HEK293 (cell line): ENCODE measurements around the gene CNTLN.

Source experiments
- CTCF ChIA-PET: fragments of 350-600 bp; formaldehyde crosslinking; extraction: SDS; loops from one replicate; lab custom pipeline; 2021; ENCODE audit warnings: antibody characterized with exemption; lab: Yijun Ruan, JAX
- POLR2A ChIA-PET: fragments of 300-600 bp; formaldehyde crosslinking; extraction: SDS; loops from one replicate; lab custom pipeline; 2020; ENCODE audit warnings: antibody characterized with exemption, inconsistent platforms; lab: Yijun Ruan, JAX
- H3K27ac ChIP-seq: fragments of 200-500 bp; sonication (Bioruptor generic); 2 replicates; pipeline ENCODE4 v1.5.1; 2014; ENCODE audit warnings: low read depth, low read length, control low read depth, inconsistent platforms; ENCODE audit errors: extremely low read depth
- H3K36me3 ChIP-seq, 2 experiments: fragments of 200-500 bp in 1 of 2; sonication (Bioruptor generic) in 1 of 2; 1 replicate in 1 of 2; 2 replicates in 1 of 2; pipeline ENCODE4 v1.5.1; 2014 to 2017; ENCODE audit warnings: inconsistent platforms in 2 of 2, low read length in 2 of 2; ENCODE audit not compliant: control insufficient read depth in 2 of 2, insufficient read depth in 1 of 2
- H3K4me1 ChIP-seq: fragments of 200-500 bp; sonication (Bioruptor generic); 2 replicates; pipeline ENCODE4 v1.5.1; 2014; ENCODE audit warnings: mild to moderate bottlenecking, low read length, inconsistent platforms; ENCODE audit not compliant: control insufficient read depth, insufficient read depth
- H3K4me3 ChIP-seq: 2 replicates; pipeline ENCODE4 v1.5.1; 2011; ENCODE audit warnings: low read depth, mild to moderate bottlenecking, control low read depth, low read length, moderate library complexity
- H3K9me3 ChIP-seq: fragments of 200-500 bp; sonication (Bioruptor generic); 2 replicates; pipeline ENCODE4 v1.5.1; 2014; ENCODE audit warnings: low read depth, low read length, inconsistent platforms; ENCODE audit not compliant: control insufficient read depth, insufficient read depth
- CTCF ChIP-seq: fragments of 450-650 bp; formaldehyde crosslinking; IDR thresholded peaks from 2 replicates; pipeline ENCODE4 v1.5.1; 2016; ENCODE audit warnings: missing biosample characterization, missing genetic modification characterization
- GLIS2 ChIP-seq: fragments of 450-650 bp; formaldehyde crosslinking; IDR thresholded peaks from 2 replicates; pipeline ENCODE4 v1.5.1; 2016; ENCODE audit warnings: missing biosample characterization, missing genetic modification characterization
- PRDM1 ChIP-seq: fragments of 450-650 bp; formaldehyde crosslinking; IDR thresholded peaks from 2 replicates; pipeline ENCODE4; 2016; ENCODE audit warnings: missing biosample characterization, missing genetic modification characterization
- SCRT1 ChIP-seq: fragments of 450-650 bp; formaldehyde crosslinking; IDR thresholded peaks from 2 replicates; pipeline ENCODE4 v1.5.1; 2016; ENCODE audit warnings: missing biosample characterization, missing genetic modification characterization, borderline replicate concordance
- SP3 ChIP-seq: fragments of 450-650 bp; formaldehyde crosslinking; IDR thresholded peaks from 2 replicates; pipeline ENCODE4 v1.5.1; 2016; ENCODE audit warnings: missing biosample characterization, missing genetic modification characterization
- ZBTB1 ChIP-seq: fragments of 450-650 bp; formaldehyde crosslinking; IDR thresholded peaks from 2 replicates; pipeline ENCODE4 v1.5.1; 2016; ENCODE audit warnings: missing biosample characterization, missing genetic modification characterization
- ZBTB48 ChIP-seq: fragments of 450-650 bp; formaldehyde crosslinking; IDR thresholded peaks from 2 replicates; pipeline ENCODE4 v1.5.1; 2016; ENCODE audit warnings: missing biosample characterization, missing genetic modification characterization
- ZBTB8A ChIP-seq: fragments of 450-650 bp; formaldehyde crosslinking; IDR thresholded peaks from 2 replicates; pipeline ENCODE4 v1.5.1; 2016; ENCODE audit warnings: missing biosample characterization, missing genetic modification characterization
- ZFP3 ChIP-seq: fragments of 450-650 bp; formaldehyde crosslinking; IDR thresholded peaks from 2 replicates; pipeline ENCODE4 v1.5.1; 2016; ENCODE audit warnings: low read depth, missing biosample characterization, missing genetic modification characterization
- ZFP41 ChIP-seq: fragments of 450-650 bp; formaldehyde crosslinking; IDR thresholded peaks from 2 replicates; pipeline ENCODE4 v1.5.1; 2016; ENCODE audit warnings: missing biosample characterization, missing genetic modification characterization, borderline replicate concordance
- ZNF10 ChIP-seq: fragments of 450-650 bp; formaldehyde crosslinking; IDR thresholded peaks from 2 replicates; pipeline ENCODE4 v1.5.1; 2017; ENCODE audit warnings: missing biosample characterization, missing genetic modification characterization
- ZNF223 ChIP-seq: fragments of 450-650 bp; formaldehyde crosslinking; IDR thresholded peaks from 2 replicates; pipeline ENCODE4 v1.5.1; 2016; ENCODE audit warnings: missing biosample characterization, missing genetic modification characterization
- ZNF24 ChIP-seq: fragments of 450-650 bp; formaldehyde crosslinking; IDR thresholded peaks from 2 replicates; pipeline ENCODE4 v1.5.1; 2016; ENCODE audit warnings: missing biosample characterization, missing genetic modification characterization
- ZNF311 ChIP-seq: fragments of 450-650 bp; formaldehyde crosslinking; IDR thresholded peaks from 2 replicates; pipeline ENCODE4 v1.5.1; 2017; ENCODE audit warnings: missing biosample characterization, missing genetic modification characterization, borderline replicate concordance
- ZNF48 ChIP-seq: fragments of 450-650 bp; formaldehyde crosslinking; IDR thresholded peaks from 2 replicates; pipeline ENCODE4 v1.5.1; 2016; ENCODE audit warnings: missing biosample characterization, missing genetic modification characterization
- ZNF548 ChIP-seq: fragments of 450-650 bp; formaldehyde crosslinking; IDR thresholded peaks from 2 replicates; pipeline ENCODE4 v1.5.1; 2016; ENCODE audit warnings: missing biosample characterization, missing genetic modification characterization
- ZNF549 ChIP-seq: fragments of 450-650 bp; IDR thresholded peaks from 2 replicates; pipeline ENCODE4 v1.5.1; 2018; ENCODE audit warnings: missing biosample characterization, missing genetic modification characterization, mild to moderate bottlenecking, inconsistent platforms, moderate library complexity
- ZNF585B ChIP-seq: fragments of 450-650 bp; formaldehyde crosslinking; IDR thresholded peaks from 2 replicates; pipeline ENCODE4 v1.5.1; 2016; ENCODE audit warnings: missing biosample characterization, missing genetic modification characterization
- ZNF600 ChIP-seq: fragments of 450-650 bp; formaldehyde crosslinking; IDR thresholded peaks from 2 replicates; pipeline ENCODE4 v1.5.1; 2016; ENCODE audit warnings: missing biosample characterization, missing genetic modification characterization
- ZNF654 ChIP-seq: fragments of 450-650 bp; formaldehyde crosslinking; IDR thresholded peaks from 2 replicates; pipeline ENCODE4 v1.5.1; 2016; ENCODE audit warnings: low read depth, missing biosample characterization, missing genetic modification characterization
- ZNF830 ChIP-seq: fragments of 450-650 bp; IDR thresholded peaks from 2 replicates; pipeline ENCODE4 v1.5.0; 2018; ENCODE audit warnings: missing biosample characterization, missing genetic modification characterization, low read depth, mild to moderate bottlenecking, moderate library complexity
- ZSCAN23 ChIP-seq: fragments of 450-650 bp; formaldehyde crosslinking; IDR thresholded peaks from 2 replicates; pipeline ENCODE4 v1.5.1; 2016; ENCODE audit warnings: missing biosample characterization, missing genetic modification characterization
- TF ChIP-seq, protein P1 (sequence below): fragments of 450-650 bp; formaldehyde crosslinking; IDR thresholded peaks from 2 replicates; pipeline ENCODE4 v1.5.1; 2016; ENCODE audit warnings: missing biosample characterization, missing genetic modification characterization
- TF ChIP-seq, protein P2 (sequence below): fragments of 450-650 bp; formaldehyde crosslinking; IDR thresholded peaks from 2 replicates; pipeline ENCODE4 v1.5.1; 2016; ENCODE audit warnings: missing biosample characterization, missing genetic modification characterization, borderline replicate concordance
- TF ChIP-seq, protein P3 (sequence below): fragments of 450-650 bp; formaldehyde crosslinking; IDR thresholded peaks from 2 replicates; pipeline ENCODE4 v1.5.1; 2017; ENCODE audit warnings: missing biosample characterization, missing genetic modification characterization

The CNTLN gene

GRCh38 chr9:17130291-17130690, 4.5 kb upstream of the CNTLN start:
- POLR2A ChIA-PET: no interaction called here
- TF ChIP-seq ZBTB8A: no peak
- no peak for TF ChIP-seq PRDM1
- TF ChIP-seq ZNF48 (tag by site-specific recombination): no peak
- no peak for TF ChIP-seq ZNF24 (tag by site-specific recombination)
- TF ChIP-seq ZNF548 (tag by site-specific recombination): no peak
- no peak for TF ChIP-seq ZFP3 (tag by site-specific recombination)
- TF ChIP-seq ZFP41: no peak
- TF ChIP-seq GLIS2 (tag by site-specific recombination): no peak
- no peak for TF ChIP-seq ZSCAN23 (tag by site-specific recombination)
- TF ChIP-seq ZNF223 (tag by site-specific recombination): no peak
- no peak for TF ChIP-seq ZNF585B (tag by site-specific recombination)
- no peak for TF ChIP-seq ZNF549 (tag by site-specific recombination)
- no peak for TF ChIP-seq ZBTB1 (tag by site-specific recombination)
- no peak for TF ChIP-seq ZNF830 (tag by site-specific recombination)
- TF ChIP-seq, protein P1, sequence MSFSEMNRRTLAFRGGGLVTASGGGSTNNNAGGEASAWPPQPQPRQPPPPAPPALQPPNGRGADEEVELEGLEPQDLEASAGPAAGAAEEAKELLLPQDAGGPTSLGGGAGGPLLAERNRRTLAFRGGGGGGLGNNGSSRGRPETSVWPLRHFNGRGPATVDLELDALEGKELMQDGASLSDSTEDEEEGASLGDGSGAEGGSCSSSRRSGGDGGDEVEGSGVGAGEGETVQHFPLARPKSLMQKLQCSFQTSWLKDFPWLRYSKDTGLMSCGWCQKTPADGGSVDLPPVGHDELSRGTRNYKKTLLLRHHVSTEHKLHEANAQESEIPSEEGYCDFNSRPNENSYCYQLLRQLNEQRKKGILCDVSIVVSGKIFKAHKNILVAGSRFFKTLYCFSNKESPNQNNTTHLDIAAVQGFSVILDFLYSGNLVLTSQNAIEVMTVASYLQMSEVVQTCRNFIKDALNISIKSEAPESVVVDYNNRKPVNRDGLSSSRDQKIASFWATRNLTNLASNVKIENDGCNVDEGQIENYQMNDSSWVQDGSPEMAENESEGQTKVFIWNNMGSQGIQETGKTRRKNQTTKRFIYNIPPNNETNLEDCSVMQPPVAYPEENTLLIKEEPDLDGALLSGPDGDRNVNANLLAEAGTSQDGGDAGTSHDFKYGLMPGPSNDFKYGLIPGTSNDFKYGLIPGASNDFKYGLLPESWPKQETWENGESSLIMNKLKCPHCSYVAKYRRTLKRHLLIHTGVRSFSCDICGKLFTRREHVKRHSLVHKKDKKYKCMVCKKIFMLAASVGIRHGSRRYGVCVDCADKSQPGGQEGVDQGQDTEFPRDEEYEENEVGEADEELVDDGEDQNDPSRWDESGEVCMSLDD (tag by site-specific recombination): no peak
- H3K4me1 ChIP-seq: no peaks in the 10 kb centered on the region
- CTCF ChIA-PET: no interaction called here
- no peaks in the 10 kb centered on the region for H3K9me3 ChIP-seq
- no peak overlapping the region for H3K27ac ChIP-seq
- H3K4me3 ChIP-seq: no peak overlapping the region
- H3K36me3 ChIP-seq: no peaks in the 10 kb centered on the region

GRCh38 chr9:17130725-17131124, 4.1 kb upstream of the CNTLN start:
- H3K9me3 ChIP-seq: no peaks in the 10 kb centered on the region
- POLR2A ChIA-PET: no interaction called here
- CTCF ChIA-PET: no interaction called here
- H3K36me3 ChIP-seq: no peaks in the 10 kb centered on the region
- no peaks in the 10 kb centered on the region for H3K4me1 ChIP-seq
- no peak overlapping the region for H3K4me3 ChIP-seq
- no peak overlapping the region for H3K27ac ChIP-seq
- TF ChIP-seq SCRT1 (tag by site-specific recombination): no peak
- TF ChIP-seq ZNF10 (tag by site-specific recombination): no peak
- TF ChIP-seq, protein P2, sequence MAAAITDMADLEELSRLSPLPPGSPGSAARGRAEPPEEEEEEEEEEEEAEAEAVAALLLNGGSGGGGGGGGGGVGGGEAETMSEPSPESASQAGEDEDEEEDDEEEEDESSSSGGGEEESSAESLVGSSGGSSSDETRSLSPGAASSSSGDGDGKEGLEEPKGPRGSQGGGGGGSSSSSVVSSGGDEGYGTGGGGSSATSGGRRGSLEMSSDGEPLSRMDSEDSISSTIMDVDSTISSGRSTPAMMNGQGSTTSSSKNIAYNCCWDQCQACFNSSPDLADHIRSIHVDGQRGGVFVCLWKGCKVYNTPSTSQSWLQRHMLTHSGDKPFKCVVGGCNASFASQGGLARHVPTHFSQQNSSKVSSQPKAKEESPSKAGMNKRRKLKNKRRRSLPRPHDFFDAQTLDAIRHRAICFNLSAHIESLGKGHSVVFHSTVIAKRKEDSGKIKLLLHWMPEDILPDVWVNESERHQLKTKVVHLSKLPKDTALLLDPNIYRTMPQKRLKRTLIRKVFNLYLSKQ (tag by site-specific recombination): no peak
- no peak for TF ChIP-seq CTCF (tag by site-specific recombination)
- TF ChIP-seq, protein P3, sequence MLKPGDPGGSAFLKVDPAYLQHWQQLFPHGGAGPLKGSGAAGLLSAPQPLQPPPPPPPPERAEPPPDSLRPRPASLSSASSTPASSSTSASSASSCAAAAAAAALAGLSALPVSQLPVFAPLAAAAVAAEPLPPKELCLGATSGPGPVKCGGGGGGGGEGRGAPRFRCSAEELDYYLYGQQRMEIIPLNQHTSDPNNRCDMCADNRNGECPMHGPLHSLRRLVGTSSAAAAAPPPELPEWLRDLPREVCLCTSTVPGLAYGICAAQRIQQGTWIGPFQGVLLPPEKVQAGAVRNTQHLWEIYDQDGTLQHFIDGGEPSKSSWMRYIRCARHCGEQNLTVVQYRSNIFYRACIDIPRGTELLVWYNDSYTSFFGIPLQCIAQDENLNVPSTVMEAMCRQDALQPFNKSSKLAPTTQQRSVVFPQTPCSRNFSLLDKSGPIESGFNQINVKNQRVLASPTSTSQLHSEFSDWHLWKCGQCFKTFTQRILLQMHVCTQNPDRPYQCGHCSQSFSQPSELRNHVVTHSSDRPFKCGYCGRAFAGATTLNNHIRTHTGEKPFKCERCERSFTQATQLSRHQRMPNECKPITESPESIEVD (tag by site-specific recombination): no peak
- TF ChIP-seq ZBTB48 (tag by site-specific recombination): no peak
- no peak for TF ChIP-seq ZNF600 (tag by site-specific recombination)
- no peak for TF ChIP-seq SP3 (tag by site-specific recombination)
- TF ChIP-seq ZNF311 (tag by site-specific recombination): no peak
- TF ChIP-seq ZNF654: no peak
- no peak for TF ChIP-seq ZNF223 (tag by site-specific recombination)
